Activated CD4-positive, alpha-beta T cell treated with anti-CD3 and anti-CD28 coated beads for 24 hours (primary cell): ENCODE data around the gene BLOC1S5.

ENCODE experiments used
- DNase-seq, 2 donors: peaks; one replicate each; pipeline ENCODE4 v3.0.0-alpha.2; 2020; ENCODE audit warnings: low read depth in 2 of 2

The BLOC1S5 gene

GRCh38 chr6:8063761-8064637, at the start of gene BLOC1S5:
TSS of gene BLOC1S5 (minus strand) at chr6:8064389. CDS start at chr6:8064376, 13 bp downstream.
- DNase-seq: peak; percentile 95 to 96

- no peak for DNase-seq
Observed at GRCh38 chr6:8113131-8113654, 49.0 kb upstream of the BLOC1S5 start.

- DNase-seq: no peak
Observed at GRCh38 chr6:8110725-8111124, 46.5 kb upstream of the BLOC1S5 start.

- DNase-seq: no peak
Observed at GRCh38 chr6:8110117-8110721, 46.0 kb upstream of the BLOC1S5 start.

- no peak for DNase-seq
Observed at GRCh38 chr6:8108759-8109539, 44.8 kb upstream of the BLOC1S5 start.

GRCh38 chr6:8108031-8108660, 44.0 kb upstream of the BLOC1S5 start:
- DNase-seq: no peak

- no peak for DNase-seq
Observed at GRCh38 chr6:8105791-8106190, 41.6 kb upstream of the BLOC1S5 start.

GRCh38 chr6:8103726-8104125, 39.5 kb upstream of the BLOC1S5 start:
- no peak for DNase-seq

- peak; percentile 99 for DNase-seq
Observed at GRCh38 chr6:8102122-8102958, 38.2 kb upstream of the BLOC1S5 start, which contains the start of gene EEF1E1. TSS of gene EEF1E1 (minus strand) at chr6:8102548. CDS start at chr6:8102521, 27 bp downstream.

- DNase-seq: no peak
Observed at GRCh38 chr6:8100159-8100854, 36.1 kb upstream of the BLOC1S5 start.

- DNase-seq: no peak
Observed at GRCh38 chr6:8090650-8091049, 26.5 kb upstream of the BLOC1S5 start.

GRCh38 chr6:8088886-8089285, 24.7 kb upstream of the BLOC1S5 start:
- no peak for DNase-seq

GRCh38 chr6:8087870-8088754, 23.9 kb upstream of the BLOC1S5 start:
- no peak for DNase-seq

GRCh38 chr6:8086755-8087306, 22.6 kb upstream of the BLOC1S5 start:
- DNase-seq: no peak

GRCh38 chr6:8085053-8085511, 20.9 kb upstream of the BLOC1S5 start:
- no peak for DNase-seq

GRCh38 chr6:8084586-8084985, 20.4 kb upstream of the BLOC1S5 start:
- DNase-seq: no peak

- no peak for DNase-seq
Observed at GRCh38 chr6:8082954-8083858, 19.0 kb upstream of the BLOC1S5 start.

- no peak for DNase-seq
Observed at GRCh38 chr6:8082572-8082953, 18.4 kb upstream of the BLOC1S5 start.
